Astrocyte of the cerebellum (primary cell): ENCODE results near the gene KMT2C.
"Not testable (repeated sequence)": the region's sequence is repeated elsewhere in the genome, so short reads cannot be mapped to it uniquely, and the experiment has no call there.

Experiments used
- DNase-seq: peaks from one replicate; pipeline ENCODE4 v3.0.0-alpha.2; 2011; ENCODE audit warnings: low read depth
- H3K4me3 ChIP-seq: 2 replicates; pipeline ENCODE4 v1.5.1; 2011; ENCODE audit warnings: mild to moderate bottlenecking, low read depth, low read length, moderate library complexity
- in situ Hi-C: cut with HindIII; loops from 2 replicates; pipeline ENCODE4 v1.10.0; 2017; ENCODE audit warnings: low sequenced_read_pairs
- TF ChIP-seq, protein P1 (sequence below): IDR thresholded peaks from 2 replicates; pipeline ENCODE4 v1.5.1; 2012; ENCODE audit warnings: low read length, low read depth, moderate library complexity, mild to moderate bottlenecking; ENCODE audit errors: missing control alignments

Gene KMT2C

DNA sequence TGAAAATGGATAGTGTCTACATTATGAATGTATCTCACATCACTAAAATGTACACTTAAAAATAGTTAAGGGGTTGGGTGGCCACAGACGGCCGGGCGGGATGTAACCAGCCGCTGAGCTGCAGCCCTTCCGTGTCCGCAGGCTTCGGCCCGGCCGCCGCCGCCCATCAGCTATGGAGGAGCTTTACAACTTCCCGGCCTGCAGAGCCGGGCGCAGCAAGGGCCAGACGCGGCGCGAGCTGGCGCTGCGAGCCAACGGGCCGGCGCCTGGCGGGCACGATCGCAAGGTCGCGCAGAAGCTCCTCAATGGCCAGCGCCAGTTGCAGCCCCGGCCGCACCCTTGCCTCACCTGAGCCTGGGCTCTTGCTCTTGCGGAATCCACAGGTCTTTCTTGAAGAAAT lies 69.1 kb downstream of the KMT2C start:
- in situ Hi-C loops = no loop called here
- TF ChIP-seq, protein P1, sequence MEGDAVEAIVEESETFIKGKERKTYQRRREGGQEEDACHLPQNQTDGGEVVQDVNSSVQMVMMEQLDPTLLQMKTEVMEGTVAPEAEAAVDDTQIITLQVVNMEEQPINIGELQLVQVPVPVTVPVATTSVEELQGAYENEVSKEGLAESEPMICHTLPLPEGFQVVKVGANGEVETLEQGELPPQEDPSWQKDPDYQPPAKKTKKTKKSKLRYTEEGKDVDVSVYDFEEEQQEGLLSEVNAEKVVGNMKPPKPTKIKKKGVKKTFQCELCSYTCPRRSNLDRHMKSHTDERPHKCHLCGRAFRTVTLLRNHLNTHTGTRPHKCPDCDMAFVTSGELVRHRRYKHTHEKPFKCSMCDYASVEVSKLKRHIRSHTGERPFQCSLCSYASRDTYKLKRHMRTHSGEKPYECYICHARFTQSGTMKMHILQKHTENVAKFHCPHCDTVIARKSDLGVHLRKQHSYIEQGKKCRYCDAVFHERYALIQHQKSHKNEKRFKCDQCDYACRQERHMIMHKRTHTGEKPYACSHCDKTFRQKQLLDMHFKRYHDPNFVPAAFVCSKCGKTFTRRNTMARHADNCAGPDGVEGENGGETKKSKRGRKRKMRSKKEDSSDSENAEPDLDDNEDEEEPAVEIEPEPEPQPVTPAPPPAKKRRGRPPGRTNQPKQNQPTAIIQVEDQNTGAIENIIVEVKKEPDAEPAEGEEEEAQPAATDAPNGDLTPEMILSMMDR = no peak
- H3K4me3 ChIP-seq = no peak overlapping the region
- no peak for DNase-seq

GRCh38 chr7:152365982-152366603 lies 69.7 kb downstream of the KMT2C start:
- in situ Hi-C loops = no loop called here
- H3K4me3 ChIP-seq = no peak overlapping the region
- TF ChIP-seq, protein P1 = no peak
- DNase-seq = no peak

DNA sequence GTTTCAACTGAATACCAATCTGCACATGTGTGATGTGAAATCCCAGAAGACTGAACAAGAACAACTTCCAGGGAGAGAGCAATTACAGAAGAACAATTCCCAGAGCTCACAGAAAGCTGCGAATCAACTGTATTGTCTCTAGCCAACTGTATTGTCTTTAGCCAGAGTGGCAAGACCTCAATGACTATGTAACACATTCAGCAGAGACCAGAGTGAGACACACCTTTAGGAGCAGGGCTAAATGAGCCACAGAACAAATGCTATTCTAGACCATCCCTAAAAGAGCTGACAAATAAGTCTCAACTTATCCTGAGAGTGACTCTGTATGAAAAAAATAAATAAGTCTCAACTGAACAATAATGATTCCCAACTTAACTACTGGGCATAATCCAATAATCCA lies 72.0 kb downstream of the KMT2C start:
- TF ChIP-seq, protein P1 = no peak
- in situ Hi-C loops = no loop called here
- no peak overlapping the region for H3K4me3 ChIP-seq
- DNase-seq = no peak

GRCh38 chr7:152362128-152362926 lies 73.5 kb downstream of the KMT2C start:
- TF ChIP-seq, protein P1 = no peak
- H3K4me3 ChIP-seq = no peak overlapping the region
- in situ Hi-C loops = no loop called here
- no peak for DNase-seq

GRCh38 chr7:152355474-152356057 lies 80.2 kb downstream of the KMT2C start:
- in situ Hi-C loops = no loop called here
- TF ChIP-seq, protein P1 = no peak
- DNase-seq = no peak
- H3K4me3 ChIP-seq = no peak overlapping the region

DNA sequence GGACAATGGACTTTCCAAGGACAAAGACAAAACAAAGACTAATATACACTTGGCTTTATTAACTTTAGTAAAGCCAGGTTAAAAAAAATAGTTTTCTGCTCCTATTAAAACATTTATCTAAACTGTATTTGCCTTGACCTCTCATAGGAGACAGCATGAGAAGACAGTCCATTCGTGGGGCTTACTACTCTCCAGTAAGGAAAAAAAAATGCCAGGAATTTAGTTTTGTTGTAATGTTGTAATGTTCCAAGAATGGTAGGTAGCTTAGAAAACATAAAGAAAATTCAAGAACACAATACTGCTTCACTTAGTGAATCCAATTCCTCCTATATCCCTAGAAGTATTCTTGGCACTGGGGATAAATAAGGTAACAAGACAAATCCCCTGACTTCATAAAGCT lies 81.7 kb downstream of the KMT2C start:
- H3K4me3 ChIP-seq = no peak overlapping the region
- TF ChIP-seq, protein P1 = no peak
- no peak for DNase-seq
- in situ Hi-C loops = no loop called here

- not testable (repeated sequence) for DNase-seq
Measured at GRCh38 chr7:152353281-152353680, 82.5 kb downstream of the KMT2C start.

GRCh38 chr7:152351747-152352146 lies 84.1 kb downstream of the KMT2C start:
- H3K4me3 ChIP-seq, DNase-seq, in situ Hi-C loops: not testable (repeated sequence)

More at GRCh38 chr7:152353281-152353680, 82.5 kb downstream of the KMT2C start:
- H3K4me3 ChIP-seq, in situ Hi-C loops: not testable (repeated sequence)
